Esophagus squamous epithelium (tissue), 5 donors: Measurements from ENCODE around the gene C2orf92. TPM values are rescaled to one million over a fixed set of nuclear protein-coding genes. Genes with fewer than 3 reads are reported as not detected.
A peak's percentile ranks its signal among the peaks of the same experiment; 100 is the strongest.
"Not testable (repeated sequence)": the region's sequence is repeated elsewhere in the genome, so short reads cannot be mapped to it uniquely, and the experiment has no call there.

Source experiments
- DNase-seq: peaks from one replicate; lab custom pipeline; 2025; lab: John Stamatoyannopoulos, UW
- H3K27ac ChIP-seq, 4 donors: fragments of 200-600 bp; sonication (generic); one replicate each; pipeline ENCODE4 v1.5.1; 2016 to 2019; ENCODE audit warnings: mild to moderate bottlenecking in 1 of 4
- H3K27me3 ChIP-seq, 4 donors: fragments of 200-600 bp; sonication (generic); 1 replicate in 3 of 4; 2 replicates in 1 of 4; pipeline versions ENCODE4 v1.5.1 to v1.6.0; 2017 to 2021; ENCODE audit warnings: antibody characterized with exemption in 1 of 4
- H3K36me3 ChIP-seq, 3 donors: fragments of 200-600 bp; sonication (generic); one replicate each; pipeline ENCODE4 v1.5.1; 2016 to 2019
- H3K4me1 ChIP-seq, 3 donors: fragments of 200-600 bp; sonication (generic); one replicate each; pipeline ENCODE4 v1.5.1; 2017 to 2019
- H3K4me3 ChIP-seq, 4 donors: fragments of 200-600 bp; sonication (generic); 1 replicate in 3 of 4; 2 replicates in 1 of 4; pipeline ENCODE4 v1.5.1; 2016 to 2019; ENCODE audit warnings: mild to moderate bottlenecking in 2 of 4, moderate library complexity in 1 of 4
- H3K9me3 ChIP-seq, 3 donors: fragments of 200-600 bp; sonication (generic); one replicate each; pipeline ENCODE4 v1.5.1; 2016 to 2019
- POLR2A ChIP-seq, 4 donors: fragments of 450-650 bp; IDR thresholded peaks; one replicate each; pipeline ENCODE4 v1.6.1; 2017; ENCODE audit warnings: antibody characterized with exemption in 4 of 4, mild to moderate bottlenecking in 4 of 4, moderate library complexity in 3 of 4
- WGBS, 2 donors: methylation state at CpG; one replicate each; pipeline ENCODE4 v1.1.5; 2018; 5-methylcytosine and 5-hydroxymethylcytosine counted together
- intact Hi-C: fragments of 100-400 bp; cut with DNase I; formaldehyde crosslinking; loops from one replicate; pipeline ENCODE4 v1.15.0; 2022
- total RNA-seq, 4 donors: library from RNA; depleted of rRNA; stranded (reverse); fragments of >200 nt; gene quantifications; one replicate each; pipeline ENCODE4 v1.1.0, GENCODE V29; 2016
- TF ChIP-seq, protein P1 (sequence below), 6 experiments: fragments of 450-650 bp in 4 of 6; fragments of 200-600 bp in 2 of 6; sonication (generic) in 2 of 6; IDR thresholded peaks; one replicate each; pipeline ENCODE4 v1.5.1; 2016 to 2019; ENCODE audit warnings: antibody characterized with exemption in 6 of 6, mild to moderate bottlenecking in 4 of 6, moderate library complexity in 4 of 6
- donor health status: DM: yes; HTN: yes; CAD: no.

Gene C2orf92
- total RNA-seq, 4 donors from 2014 or later, result 2.5 to 12.8 (median 2.5) TPM; not detected in 1

DNA sequence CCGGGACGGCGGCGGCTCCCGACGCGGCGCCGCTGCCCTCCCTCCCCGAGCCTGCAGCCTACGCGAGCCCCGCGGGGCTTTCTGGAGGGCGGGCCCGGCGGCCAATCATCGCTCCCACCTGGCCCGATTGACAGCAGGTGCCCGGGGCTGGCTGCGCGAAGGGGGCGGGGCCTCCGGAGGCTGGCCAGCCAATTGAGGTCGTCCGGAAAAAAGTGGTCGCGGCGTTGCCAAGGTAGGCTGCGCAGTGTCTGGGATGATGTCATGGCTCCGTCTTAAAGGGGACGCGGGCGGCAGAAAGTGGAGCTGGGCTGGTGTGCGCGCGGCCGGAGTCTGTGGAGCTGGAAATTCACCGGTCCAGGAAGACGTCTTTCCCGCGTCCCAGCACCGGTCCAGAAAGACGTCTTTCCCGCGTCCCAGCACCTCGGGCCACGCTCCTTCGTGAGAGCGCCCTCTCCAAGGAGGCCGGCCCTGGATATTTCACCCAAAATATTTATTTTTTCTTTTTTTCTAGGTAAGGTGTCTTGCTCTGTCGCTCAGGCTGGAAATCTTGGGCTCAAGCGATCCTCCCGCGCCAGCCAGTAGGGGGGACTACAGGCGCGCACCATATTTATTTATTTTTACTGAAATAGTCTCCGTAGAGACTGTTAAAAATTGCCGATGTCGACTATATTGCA is 5.4 kb upstream of the C2orf92 start, which contains the start of gene ACTR1B:
TSS of gene ACTR1B (minus strand) at position 83 of the 674 bp plus-strand sequence. CDS start 154 bp downstream, outside the sequence.
- intact Hi-C loops, result no loop called here
- Histone ChIP-seq H3K27me3 (no peaks in the 10 kb centered on the region), H3K4me3 (peak within 1 kb of the TSS; percentile 56 to 94 (median 84)), H3K4me1 (peaks cover 19 to 39% (median 27%) of the 10 kb centered on the region in 3 donors), H3K27ac (peak within 1 kb of the TSS; percentile 95 to 100 (median 98)), H3K36me3 (peaks cover 0 to 22% (median 6%) of the 10 kb centered on the region in 3 donors), H3K9me3 (no peaks in the 10 kb centered on the region)
- 0 to 1% methylated on average over 22 to 30 of the region's 60 CpGs for WGBS, 2 donors
- peak; percentile 81 for DNase-seq
- TF ChIP-seq POLR2A (IDR thresholded peaks at IDR 0.05), result peak in 3 of 4 donors; percentile 63 to 87 (median 65)
- TF ChIP-seq, protein P1, sequence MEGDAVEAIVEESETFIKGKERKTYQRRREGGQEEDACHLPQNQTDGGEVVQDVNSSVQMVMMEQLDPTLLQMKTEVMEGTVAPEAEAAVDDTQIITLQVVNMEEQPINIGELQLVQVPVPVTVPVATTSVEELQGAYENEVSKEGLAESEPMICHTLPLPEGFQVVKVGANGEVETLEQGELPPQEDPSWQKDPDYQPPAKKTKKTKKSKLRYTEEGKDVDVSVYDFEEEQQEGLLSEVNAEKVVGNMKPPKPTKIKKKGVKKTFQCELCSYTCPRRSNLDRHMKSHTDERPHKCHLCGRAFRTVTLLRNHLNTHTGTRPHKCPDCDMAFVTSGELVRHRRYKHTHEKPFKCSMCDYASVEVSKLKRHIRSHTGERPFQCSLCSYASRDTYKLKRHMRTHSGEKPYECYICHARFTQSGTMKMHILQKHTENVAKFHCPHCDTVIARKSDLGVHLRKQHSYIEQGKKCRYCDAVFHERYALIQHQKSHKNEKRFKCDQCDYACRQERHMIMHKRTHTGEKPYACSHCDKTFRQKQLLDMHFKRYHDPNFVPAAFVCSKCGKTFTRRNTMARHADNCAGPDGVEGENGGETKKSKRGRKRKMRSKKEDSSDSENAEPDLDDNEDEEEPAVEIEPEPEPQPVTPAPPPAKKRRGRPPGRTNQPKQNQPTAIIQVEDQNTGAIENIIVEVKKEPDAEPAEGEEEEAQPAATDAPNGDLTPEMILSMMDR (IDR thresholded peaks at IDR 0.05), result peak; percentile 27 to 72 (median 61)

DNA sequence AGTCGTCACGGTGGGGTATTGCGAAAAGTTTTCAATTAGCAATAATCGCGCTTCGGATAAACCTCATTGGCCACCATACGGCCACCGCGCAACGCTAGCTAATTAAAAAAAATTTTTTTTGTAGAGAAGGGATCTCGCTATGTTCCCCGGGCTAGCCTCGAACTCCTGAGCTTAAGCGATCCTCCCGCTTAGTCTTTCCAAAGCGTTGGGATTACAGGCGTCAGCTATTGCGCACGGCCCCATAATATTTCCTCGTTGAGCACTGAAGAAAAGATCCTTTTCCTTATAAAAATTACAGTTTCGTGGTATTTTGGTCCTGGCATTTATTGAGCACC is 4.9 kb upstream of the C2orf92 start:
- Histone ChIP-seq H3K4me3 (peak overlapping the region; percentile 56 to 94 (median 84)), H3K9me3 (no peaks in the 10 kb centered on the region), H3K27ac (peak overlapping the region; percentile 95 to 100 (median 98)), H3K4me1 (peaks cover 19 to 39% (median 27%) of the 10 kb centered on the region in 3 donors), H3K27me3 (no peaks in the 10 kb centered on the region), H3K36me3 (peaks cover 0 to 17% (median 1%) of the 10 kb centered on the region in 3 donors)
- WGBS, 2 donors, result 7% methylated on average over 21 of the region's 21 CpGs
- DNase-seq, result no peak
- TF ChIP-seq, protein P1 (IDR thresholded peaks at IDR 0.05), result peak in 1 of 6 experiments; percentile 5
- no peak for TF ChIP-seq POLR2A (IDR thresholded peaks at IDR 0.05)
- intact Hi-C loops, result no loop called here

DNA sequence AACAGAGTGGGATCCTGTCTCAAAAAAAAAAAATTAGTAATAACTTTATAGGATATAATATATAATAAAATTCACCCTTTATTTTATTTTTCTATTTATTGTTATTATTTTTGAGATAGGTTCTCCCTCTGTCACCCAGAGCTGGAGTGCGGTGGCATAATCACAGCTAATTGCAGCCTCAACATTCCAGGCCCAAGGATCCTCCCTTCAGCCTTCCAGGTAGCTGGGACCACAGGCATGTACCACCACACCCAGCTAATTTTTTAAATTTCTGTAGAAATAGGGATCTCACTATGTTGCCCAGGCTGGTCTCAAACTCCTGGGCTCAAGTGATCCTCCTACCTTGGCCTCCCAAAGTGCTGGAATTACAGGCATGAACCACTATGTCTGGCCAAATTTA is 958 bp downstream of the C2orf92 start:
- H3K9me3 ChIP-seq, result no peaks in the 10 kb centered on the region
- DNase-seq, result no peak
- WGBS, 2 donors, result 90 to 100% methylated on average over 1 of the region's 1 CpG
- intact Hi-C loops, result no loop called here
- TF ChIP-seq, protein P1 (IDR thresholded peaks at IDR 0.05), result no peak
- no peak for TF ChIP-seq POLR2A (IDR thresholded peaks at IDR 0.05)
- no peaks in the 10 kb centered on the region for H3K4me1 ChIP-seq
- H3K36me3 ChIP-seq, result no peaks in the 10 kb centered on the region
- no peak overlapping the region for H3K4me3 ChIP-seq
- H3K27ac ChIP-seq, result no peak overlapping the region
- H3K27me3 ChIP-seq, result no peaks in the 10 kb centered on the region

DNA sequence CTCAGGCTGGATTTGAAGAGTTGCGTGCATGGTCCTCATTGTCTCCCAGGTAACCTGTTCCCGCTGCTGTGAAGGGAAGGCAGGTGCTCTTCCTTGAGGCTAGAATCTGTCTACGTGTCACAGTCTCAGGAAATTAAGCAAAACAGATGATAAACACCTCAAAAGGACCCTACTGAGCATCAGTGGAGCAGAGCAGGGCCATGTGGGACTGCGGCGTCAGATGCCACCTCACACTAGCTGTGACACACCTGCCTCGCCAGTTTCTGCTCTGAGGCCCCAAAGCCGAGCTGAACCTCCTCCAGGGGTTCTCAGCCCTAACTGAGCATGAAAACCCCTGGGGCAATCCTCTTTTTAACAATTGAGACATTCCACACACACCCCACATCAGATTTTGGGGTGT is 2.0 kb downstream of the C2orf92 start:
- Histone ChIP-seq H3K27ac (no peak overlapping the region), H3K4me1 (no peaks in the 10 kb centered on the region), H3K4me3 (no peak overlapping the region), H3K27me3 (no peaks in the 10 kb centered on the region), H3K36me3 (no peaks in the 10 kb centered on the region), H3K9me3 (no peaks in the 10 kb centered on the region)
- TF ChIP-seq, protein P1 (IDR thresholded peaks at IDR 0.05), result no peak
- TF ChIP-seq POLR2A (IDR thresholded peaks at IDR 0.05), result no peak
- no peak for DNase-seq
- WGBS, 2 donors, result 97 to 100% methylated on average over 2 to 5 of the region's 7 CpGs
- intact Hi-C loops, result no loop called here

DNA sequence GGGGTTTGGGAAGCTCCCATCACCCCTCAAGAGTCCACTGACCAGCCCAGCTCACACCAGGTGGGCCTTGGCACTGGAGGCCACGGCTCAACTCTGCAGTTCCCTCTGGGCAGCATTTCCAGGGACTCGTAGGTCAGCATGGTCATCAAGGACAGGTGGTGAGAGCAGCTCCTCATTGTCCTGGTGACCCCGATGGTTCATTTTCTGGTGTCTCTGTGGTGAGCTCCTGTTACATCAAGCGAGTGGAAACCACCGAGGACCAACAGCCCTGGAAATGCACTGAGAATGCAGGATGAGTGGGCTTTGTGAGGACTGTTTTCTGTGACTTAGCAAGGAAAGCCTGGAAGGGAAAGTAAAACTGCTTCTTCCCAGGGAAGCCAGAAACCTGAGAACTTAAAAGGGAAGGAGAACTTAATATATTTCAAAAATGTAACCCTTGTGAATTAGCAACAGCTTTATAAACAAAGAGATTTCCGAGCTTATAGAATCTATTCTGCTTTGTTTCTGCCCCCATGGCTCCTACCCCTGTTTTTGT is 3.2 kb downstream of the C2orf92 start:
- H3K36me3 ChIP-seq, H3K4me1 ChIP-seq, H3K9me3 ChIP-seq, intact Hi-C loops, H3K4me3 ChIP-seq, H3K27me3 ChIP-seq, DNase-seq, H3K27ac ChIP-seq: not testable (repeated sequence)
- 87 to 89% methylated on average over 2 to 3 of the region's 6 CpGs for WGBS, 2 donors
